ENCODE measurements around the gene DNASE2B.

The DNASE2B gene

GRCh38 chr1:84410328-84411095 is 12.2 kb downstream of the DNASE2B start:
- no peak for DNase-seq

GRCh38 chr1:84412316-84412942 is 14.1 kb downstream of the DNASE2B start:
- DNase-seq = no peak

- no peak for DNase-seq
Measured at GRCh38 chr1:84415396-84415795, 17.1 kb downstream of the DNASE2B start.

- DNase-seq = no peak
Measured at GRCh38 chr1:84422909-84423308, 24.6 kb downstream of the DNASE2B start.

- DNase-seq = no peak
Measured at GRCh38 chr1:84424513-84425149, 26.3 kb downstream of the DNASE2B start.

GRCh38 chr1:84425150-84425896 is 27.0 kb downstream of the DNASE2B start:
- no peak for DNase-seq

- no peak for DNase-seq
Measured at GRCh38 chr1:84426376-84426775, 28.1 kb downstream of the DNASE2B start.

GRCh38 chr1:84427250-84428188 is 29.2 kb downstream of the DNASE2B start:
- DNase-seq = no peak

- DNase-seq = no peak
Measured at GRCh38 chr1:84428235-84428634, 30.0 kb downstream of the DNASE2B start.

- DNase-seq = no peak
Measured at GRCh38 chr1:84429231-84429630, 30.9 kb downstream of the DNASE2B start.

- DNase-seq = no peak
Measured at GRCh38 chr1:84430546-84430945, 32.3 kb downstream of the DNASE2B start.

GRCh38 chr1:84433258-84434080 is 35.2 kb downstream of the DNASE2B start:
- peak in 38 of 56 donors; percentile 2 to 80 (median 20) for DNase-seq

- DNase-seq = no peak
Measured at GRCh38 chr1:84434081-84434769, 35.9 kb downstream of the DNASE2B start.

GRCh38 chr1:84434801-84435549 is 36.7 kb downstream of the DNASE2B start:
- DNase-seq = no peak

- peak in 8 of 56 donors; percentile 4 to 51 (median 6) for DNase-seq
Measured at GRCh38 chr1:84436876-84437655, 38.8 kb downstream of the DNASE2B start.

GRCh38 chr1:84442256-84442655 is 44.0 kb downstream of the DNASE2B start:
- no peak for DNase-seq

All from amygdala (tissue), 56 donors.